GM12891 (cell line): Measurements from ENCODE around the gene CPLX3.

Source experiments
- PAX5 ChIP-seq: IDR thresholded peaks from 2 replicates; pipeline ENCODE4 v1.6.1; 2011; ENCODE audit warnings: low read length, moderate library complexity, mild to moderate bottlenecking; ENCODE audit not compliant: insufficient read depth, severe bottlenecking
- POLR2A ChIP-seq: IDR thresholded peaks from 2 replicates; pipeline ENCODE4 v1.6.1; 2011; ENCODE audit warnings: low read depth, low read length, control low read depth
- POLR2AphosphoS5 ChIP-seq: IDR thresholded peaks from 2 replicates; pipeline ENCODE4 v1.6.1; 2011; ENCODE audit warnings: low read depth, low read length, control low read depth
- SPI1 ChIP-seq: IDR thresholded peaks from 2 replicates; pipeline ENCODE4 v1.6.1; 2011; ENCODE audit warnings: low read depth, low read length, control low read depth
- TAF1 ChIP-seq: IDR thresholded peaks from 2 replicates; pipeline ENCODE4 v1.6.1; 2011; ENCODE audit warnings: low read depth, low read length, control low read depth

GRCh38 chr15:74856537-74856936, 30.1 kb downstream of the CPLX3 start:
- TF ChIP-seq POLR2AphosphoS5 (no peak), POLR2A (no peak), SPI1 (no peak), PAX5 (no peak), TAF1 (no peak)
